ENCODE data around the gene FAM221B.

GRCh38 chr9:35806101-35806500, 22.4 kb downstream of the FAM221B start:
- TF ChIP-seq POLR2AphosphoS5 (IDR thresholded peaks at IDR 0.05; ENCODE audit: low read depth, low read length), result no peak
- TF ChIP-seq POLR2A (IDR thresholded peaks at IDR 0.05; ENCODE audit: low read depth, low read length), result no peak
- TF ChIP-seq TAF1 (IDR thresholded peaks at IDR 0.05; ENCODE audit: borderline replicate concordance, low read depth, low read length), result no peak

All from GM12892 (cell line).